Activated naive CD4-positive, alpha-beta T cell treated with anti-CD3 and anti-CD28 coated beads for 36 hours (primary cell): ENCODE measurements around the gene OTUD7B. TPM values are rescaled to one million over a fixed set of nuclear protein-coding genes. Genes with fewer than 3 reads are reported as not detected.

Experiments used
- CTCF ChIA-PET: fragments of 350-600 bp; sonication (Branson Sonifier 250); formaldehyde crosslinking; loops from one replicate; lab custom pipeline; 2021; ENCODE audit warnings: antibody characterized with exemption; lab: Charles Lee
- DNase-seq: peaks from one replicate; pipeline ENCODE4 v3.0.0-alpha.2; 2020
- H3K27ac Mint-ChIP-seq: one replicate; pipeline ENCODE4 v1.8.0; 2021; ENCODE audit warnings: mild to moderate bottlenecking, mixed read lengths
- H3K27me3 Mint-ChIP-seq: one replicate; pipeline ENCODE4 v1.8.0; 2021; ENCODE audit warnings: low read depth, mixed read lengths
- H3K36me3 Mint-ChIP-seq: one replicate; pipeline ENCODE4 v1.8.0; 2021; ENCODE audit warnings: low read depth, mixed read lengths
- H3K4me1 Mint-ChIP-seq: one replicate; pipeline ENCODE4 v1.8.0; 2021; ENCODE audit warnings: low read depth, mixed read lengths
- H3K4me3 Mint-ChIP-seq: one replicate; pipeline ENCODE4 v1.8.0; 2021; ENCODE audit warnings: mild to moderate bottlenecking, moderate library complexity, mixed read lengths
- H3K9me3 Mint-ChIP-seq: one replicate; pipeline ENCODE4 v1.8.0; 2021; ENCODE audit warnings: mixed read lengths
- intact Hi-C: fragments of 100-400 bp; cut with micrococcal nuclease; formaldehyde crosslinking; loops from one replicate; pipeline ENCODE4 v1.15.1; 2023
- total RNA-seq, 2 experiments: library from RNA; stranded (reverse); gene quantifications; one replicate each; pipeline ENCODE4 v1.2.3, GENCODE V29; 2021

The OTUD7B gene
- total RNA-seq, 2 experiments from 2014 or later, result 10.9 to 11.0 TPM

DNA sequence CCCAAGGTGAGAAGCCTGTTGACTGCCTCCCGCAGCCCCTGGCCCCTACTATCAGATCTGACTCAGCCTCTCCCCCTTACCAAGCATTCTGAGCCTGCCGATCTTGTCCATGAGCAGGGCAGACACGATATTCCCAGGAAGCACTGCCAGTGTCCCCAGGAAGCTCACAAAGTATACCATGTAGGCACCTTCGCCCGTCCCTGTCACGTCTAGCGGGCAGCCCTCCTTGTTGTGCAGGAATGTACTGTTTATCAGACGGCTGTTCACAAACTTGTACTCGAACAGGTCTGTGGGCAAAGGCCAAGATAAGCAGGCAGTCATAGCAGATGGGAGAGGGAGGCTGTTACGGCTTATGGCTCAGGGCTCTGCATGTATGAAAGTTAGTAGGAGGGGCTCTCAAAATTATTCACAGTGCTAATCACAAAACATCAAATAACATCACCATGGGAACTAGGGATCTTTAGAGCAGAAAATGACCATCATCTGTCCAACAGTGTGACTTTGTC lies 103.9 kb downstream of the OTUD7B start:
- Mint-ChIP-seq H3K9me3 (peaks cover 2% of the 10 kb centered on the region), H3K27me3 (no peaks in the 10 kb centered on the region), H3K36me3 (peaks cover 17% of the 10 kb centered on the region), H3K4me1 (no peaks in the 10 kb centered on the region), H3K27ac (no peak overlapping the region), H3K4me3 (no peak overlapping the region)
- intact Hi-C loops, result no loop called here
- CTCF ChIA-PET, result interaction anchor here (0.7 kb wide), 1 partner anchor 280 kb away, joined by 3 read pairs; no protein-coding TSS in a partner anchor
- no peak for DNase-seq

- H3K36me3 Mint-ChIP-seq, result peaks cover 27% of the 10 kb centered on the region
- intact Hi-C loops, result no loop called here
- no peaks in the 10 kb centered on the region for H3K27me3 Mint-ChIP-seq
- CTCF ChIA-PET, result no interaction called here
- no peak for DNase-seq
- no peak overlapping the region for H3K4me3 Mint-ChIP-seq
- H3K9me3 Mint-ChIP-seq, result peaks cover 2% of the 10 kb centered on the region
- peaks cover 17% of the 10 kb centered on the region for H3K4me1 Mint-ChIP-seq
- H3K27ac Mint-ChIP-seq, result no peak overlapping the region
Measured at GRCh38 chr1:149903836-149904491, 106.6 kb downstream of the OTUD7B start.

DNA sequence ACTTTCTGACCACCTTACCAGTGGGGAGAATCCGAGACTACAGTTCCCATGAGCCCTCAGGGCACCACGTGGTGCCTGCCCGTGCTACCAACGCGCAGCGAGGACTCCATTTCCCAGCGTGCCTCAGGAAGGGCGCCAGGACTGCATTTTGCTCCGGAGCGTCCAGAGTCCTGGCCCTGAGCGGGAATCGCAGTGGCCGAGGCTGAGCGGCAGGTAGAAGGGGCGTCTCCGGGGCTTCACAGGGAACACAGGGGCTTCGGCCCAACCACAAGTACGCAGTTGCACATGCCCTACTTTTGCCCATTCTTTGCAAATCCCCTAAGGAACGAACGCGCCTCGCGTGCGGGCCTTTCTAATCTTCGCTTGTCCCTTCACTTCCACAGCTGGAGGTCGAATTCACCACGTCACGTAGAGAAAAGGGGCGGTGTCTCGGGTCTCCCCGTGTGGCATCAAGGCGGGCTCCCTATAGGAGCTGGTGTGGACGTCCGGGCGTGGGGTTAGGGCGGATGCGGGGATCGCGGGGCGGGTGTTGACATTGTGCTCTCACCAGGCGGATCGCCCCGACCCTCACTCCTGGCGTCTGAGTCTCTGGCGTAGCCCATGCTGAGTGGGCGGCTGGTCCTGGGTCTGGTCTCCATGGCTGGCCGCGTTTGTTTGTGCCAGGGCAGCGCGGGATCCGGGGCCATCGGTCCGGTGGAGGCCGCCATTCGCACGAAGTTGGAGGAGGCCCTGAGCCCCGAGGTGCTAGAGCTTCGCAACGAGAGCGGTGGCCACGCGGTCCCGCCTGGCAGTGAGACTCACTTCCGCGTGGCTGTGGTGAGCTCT lies 110.9 kb downstream of the OTUD7B start, which contains the start of gene BOLA1:
BOLA1 (plus strand) TSS at position 109 of the 825 bp plus-strand sequence; CDS start at position 601, 492 bp downstream.
- CTCF ChIA-PET, result no interaction called here
- H3K4me1 Mint-ChIP-seq, result peaks cover 20% of the 10 kb centered on the region

GRCh38 chr1:149896575-149896974 lies 114.0 kb downstream of the OTUD7B start:
- DNase-seq, result no peak
- Mint-ChIP-seq H3K4me1 (peaks cover 20% of the 10 kb centered on the region), H3K9me3 (no peaks in the 10 kb centered on the region), H3K4me3 (no peak overlapping the region), H3K27ac (no peak overlapping the region), H3K36me3 (peaks cover 10% of the 10 kb centered on the region), H3K27me3 (no peaks in the 10 kb centered on the region)
- intact Hi-C loops, result no loop called here
- CTCF ChIA-PET, result no interaction called here

More for the DNA sequence above, 110.9 kb downstream of the OTUD7B start, which contains the start of gene BOLA1:
- Mint-ChIP-seq H3K36me3 (peaks cover 20% of the 10 kb centered on the region), H3K27ac (peak within 1 kb of the TSS; percentile 94), H3K27me3 (no peaks in the 10 kb centered on the region), H3K4me3 (peak within 1 kb of the TSS; percentile 97), H3K9me3 (peaks cover 2% of the 10 kb centered on the region)
- peak; percentile 90 for DNase-seq
- intact Hi-C loops, result loop anchor here (1.0 to 2.0 kb wide), 3 partner anchors 11 to 165 kb away; partner anchors contain the start of gene SF3B4

GRCh38 chr1:149888999-149889289 lies 121.6 kb downstream of the OTUD7B start:
- peaks cover 3% of the 10 kb centered on the region for H3K4me1 Mint-ChIP-seq
- DNase-seq, result no peak
- H3K27me3 Mint-ChIP-seq, result no peaks in the 10 kb centered on the region
- peaks cover 2% of the 10 kb centered on the region for H3K36me3 Mint-ChIP-seq
- CTCF ChIA-PET, result interaction anchor here (0.6 to 2.1 kb wide), 10 partner anchors 26 to 299 kb away, joined by 3 to 14 read pairs (median 3); no protein-coding TSS in a partner anchor
- intact Hi-C loops, result loop anchor here (1.0 kb wide), 6 partner anchors 10 to 178 kb away; partner anchors contain the start of genes BOLA1 and VPS45
- no peak overlapping the region for H3K4me3 Mint-ChIP-seq
- H3K9me3 Mint-ChIP-seq, result no peaks in the 10 kb centered on the region
- H3K27ac Mint-ChIP-seq, result no peak overlapping the region

GRCh38 chr1:149888247-149888998 lies 122.1 kb downstream of the OTUD7B start:
- CTCF ChIA-PET, result interaction anchor here (0.6 to 2.1 kb wide), 16 partner anchors 27 to 299 kb away, joined by 3 to 14 read pairs (median 3); partner anchors contain the start of gene SV2A
- peak; percentile 88 for DNase-seq
- no peak overlapping the region for H3K4me3 Mint-ChIP-seq
- H3K27me3 Mint-ChIP-seq, result no peaks in the 10 kb centered on the region
- intact Hi-C loops, result loop anchor here (1.0 kb wide), 6 partner anchors 11 to 179 kb away; partner anchors contain the start of genes BOLA1 and VPS45
- H3K9me3 Mint-ChIP-seq, result no peaks in the 10 kb centered on the region
- peaks cover 2% of the 10 kb centered on the region for H3K36me3 Mint-ChIP-seq
- peaks cover 3% of the 10 kb centered on the region for H3K4me1 Mint-ChIP-seq
- H3K27ac Mint-ChIP-seq, result no peak overlapping the region

Other genes with a start within 250 kb of the OTUD7B start
- not detected for gene FCGR1A, start 228.0 kb downstream of the OTUD7B start, total RNA-seq
- 10 to 100 TPM; 24.7 to 28.7 TPM for gene BOLA1, start 111.2 kb downstream of the OTUD7B start, total RNA-seq
- gene SV2A, start 92.9 kb downstream of the OTUD7B start, total RNA-seq, result 1 to 10 TPM; 8.2 to 8.6 TPM
- gene SF3B4, start 82.9 kb downstream of the OTUD7B start, total RNA-seq, result 10 to 100 TPM; 47.3 to 48.5 TPM
- gene MTMR11, start 73.8 kb downstream of the OTUD7B start, total RNA-seq, result under 1 TPM; 0.69 to 0.72 TPM
- 10 to 100 TPM; 21.2 to 23.6 TPM for gene VPS45, start 57.0 kb upstream of the OTUD7B start, total RNA-seq
- gene PLEKHO1, start 139.2 kb upstream of the OTUD7B start, total RNA-seq, result 1 to 10 TPM; 4.4 to 4.7 TPM
- 100 to 1,000 TPM; 201 to 202 TPM for gene ANP32E, start 225.4 kb upstream of the OTUD7B start, total RNA-seq
- gene CA14, start 247.0 kb upstream of the OTUD7B start, total RNA-seq, result not detected